Measurements from ENCODE around the gene MLF2. TPM values are rescaled to one million over a fixed set of nuclear protein-coding genes. Genes with fewer than 3 reads are reported as not detected.

Gene MLF2
- total RNA-seq, 1 experiment from 2014 or later, result 309 TPM

GRCh38 chr12:6699989-6700645, 52.8 kb downstream of the MLF2 start:
- no peak overlapping the region for H3K9ac ChIP-seq (ENCODE audit: low read length)
- BruUV-seq (replicated peaks), result no TSS peak
- ATAC-seq (no peak), DNase-seq (ENCODE audit: low read depth, low spot score) (no peak)
- H3K27ac ChIP-seq (ENCODE audit: low read depth, low read length), result no peak overlapping the region
- no peaks in the 10 kb centered on the region for H3K27me3 ChIP-seq (ENCODE audit: insufficient read depth, low read length)
- H3K4me3 ChIP-seq (replicated peaks in 1 of 2; ENCODE audit: low read depth in 1 of 2, low read length in 2 of 2), result no peak overlapping the region
- H3K4me2 ChIP-seq (ENCODE audit: low read length), result no peak overlapping the region
- H3K36me3 ChIP-seq (ENCODE audit: control insufficient read depth in 1 of 2, insufficient read depth in 2 of 2, low read length in 2 of 2), result no peaks in the 10 kb centered on the region
- H2AFZ ChIP-seq (ENCODE audit: low read depth, low read length, poor library complexity, severe bottlenecking), result no peak overlapping the region
- H3K79me2 ChIP-seq (ENCODE audit: insufficient read depth, low read length), result no peaks in the 10 kb centered on the region
- TF ChIP-seq EGR1 (IDR thresholded peaks at IDR 0.05; ENCODE audit: low read depth), result no peak
- no peak for TF ChIP-seq SIN3A (IDR thresholded peaks at IDR 0.05; ENCODE audit: low read depth)
- no peak for TF ChIP-seq ELF1 (IDR thresholded peaks at IDR 0.05; ENCODE audit: borderline replicate concordance, low read depth)
- no peak for TF ChIP-seq ZNF274 (IDR thresholded peaks at IDR 0.05; ENCODE audit: low read depth, low read length)
- no peak for TF ChIP-seq SRF (IDR thresholded peaks at IDR 0.05; ENCODE audit: low read depth)
- no peak for TF ChIP-seq ATF3 (IDR thresholded peaks at IDR 0.05)
- TF ChIP-seq CBX3 (IDR thresholded peaks at IDR 0.05; ENCODE audit: low read depth), result no peak
- TF ChIP-seq YY1 (IDR thresholded peaks at IDR 0.05; ENCODE audit: extremely low read depth, insufficient replicate concordance, low read depth, low read length), result no peak
- TF ChIP-seq POLR2AphosphoS5 (IDR thresholded peaks at IDR 0.05; ENCODE audit: low read depth, low read length), result no peak
- H3K4me1 ChIP-seq (ENCODE audit: control insufficient read depth in 1 of 2, insufficient read depth in 2 of 2, low read length in 2 of 2), result peaks cover 0 to 9% of the 10 kb centered on the region in 2 experiments; a peak in 2 of 4 replicates
- ChIA-PET RAD21 (ENCODE audit: low non-redundant PET in 1 of 2, low total read pairs in 2 of 2, uncharacterized antibody in 2 of 2, unreplicated experiment in 2 of 2) (no interaction called here), POLR2A (no interaction called here), CTCF (no interaction called here)
- H3K9me2 ChIP-seq (ENCODE audit: insufficient read depth), result no peaks in the 10 kb centered on the region
- H4K20me1 ChIP-seq (ENCODE audit: insufficient read depth), result no peaks in the 10 kb centered on the region
- intact Hi-C loops (cut with micrococcal nuclease), result no loop called here
- H3K9me3 ChIP-seq (ENCODE audit: control insufficient read depth in 1 of 2, insufficient read depth in 1 of 2, low read depth in 1 of 2, low read length in 2 of 2), result no peaks in the 10 kb centered on the region

Data from HCT116 (cell line).